Neural cell (in vitro differentiated cells): ENCODE results near the gene PTN. TPM values are rescaled to one million over a fixed set of nuclear protein-coding genes. Genes with fewer than 3 reads are reported as not detected.

Source experiments
- H2AFZ ChIP-seq: fragments of 200-600, 300-800 bp; sonication (generic), shearing (Covaris generic); 2 replicates; pipeline ENCODE4 v1.6.0; 2014; ENCODE audit warnings: low read depth, mild to moderate bottlenecking, antibody characterized with exemption, low read length, moderate library complexity
- H3F3A ChIP-seq: fragments of 200-600 bp; shearing (Covaris generic); 2 replicates; pipeline ENCODE4 v1.6.1; 2016; ENCODE audit warnings: mild to moderate bottlenecking, moderate library complexity, mixed read lengths, antibody characterized with exemption, low read length; ENCODE audit not compliant: insufficient read depth, poor library complexity, severe bottlenecking
- H3K27ac ChIP-seq: fragments of 200-600, 300-800 bp; sonication (generic), shearing (Covaris generic); 2 replicates; pipeline ENCODE4 v1.5.1; 2014; ENCODE audit warnings: mild to moderate bottlenecking, low read length, moderate library complexity
- H3K27me3 ChIP-seq: fragments of 300-800, 200-600 bp; sonication (generic), shearing (Covaris generic); 2 replicates; pipeline ENCODE4 v1.6.0; 2014; ENCODE audit warnings: mild to moderate bottlenecking, low read depth, low read length, moderate library complexity; ENCODE audit not compliant: insufficient read depth
- H3K36me3 ChIP-seq: fragments of 300-800, 200-600 bp; sonication (generic), shearing (Covaris generic); 2 replicates; pipeline ENCODE4 v1.5.1; 2014; ENCODE audit warnings: mild to moderate bottlenecking, antibody characterized with exemption, low read length, moderate library complexity; ENCODE audit not compliant: insufficient read depth
- H3K4me2 ChIP-seq: fragments of 300-800, 200-600 bp; sonication (generic), shearing (Covaris generic); 2 replicates; pipeline ENCODE4 v1.6.0; 2014; ENCODE audit warnings: mild to moderate bottlenecking, low read length
- H3K4me3 ChIP-seq: fragments of 300-800, 200-600 bp; sonication (generic), shearing (Covaris generic); 2 replicates; pipeline ENCODE4 v1.5.1; 2014; ENCODE audit warnings: mild to moderate bottlenecking, low read length, moderate library complexity
- H3K79me2 ChIP-seq: fragments of 200-600 bp; shearing (Covaris generic); replicated peaks from 2 replicates; pipeline ENCODE4 v1.6.0; 2014; ENCODE audit warnings: mild to moderate bottlenecking, low read length, moderate library complexity; ENCODE audit not compliant: insufficient read depth
- H3K9ac ChIP-seq: fragments of 300-800, 200-600 bp; sonication (generic), shearing (Covaris generic); 2 replicates; pipeline ENCODE4 v1.6.1; 2016; ENCODE audit warnings: mild to moderate bottlenecking, low read length, mixed read lengths
- H3K9me2 ChIP-seq: fragments of 200-600 bp; shearing (Covaris generic); 2 replicates; pipeline ENCODE4 v1.6.1; 2016; ENCODE audit warnings: mild to moderate bottlenecking, low read length, mixed read lengths; ENCODE audit not compliant: insufficient read depth
- H3K9me3 ChIP-seq: fragments of 200-600, 300-800 bp; sonication (generic), shearing (Covaris generic); 2 replicates; pipeline ENCODE4 v1.6.1; 2016; ENCODE audit warnings: mild to moderate bottlenecking, mixed run types, low read length, moderate library complexity, mixed read lengths
- H4K20me1 ChIP-seq: fragments of 200-600 bp; shearing (Covaris generic); 2 replicates; pipeline ENCODE4 v1.6.1; 2016; ENCODE audit warnings: mild to moderate bottlenecking, mixed run types; ENCODE audit not compliant: insufficient read depth
- CTCF ChIP-seq: fragments of 450-650 bp; IDR thresholded peaks from 2 replicates; pipeline ENCODE4 v1.5.1; 2014; ENCODE audit warnings: antibody characterized with exemption, mild to moderate bottlenecking, moderate library complexity; ENCODE audit not compliant: poor library complexity, severe bottlenecking
- EP300 ChIP-seq: fragments of 450-650 bp; conservative IDR thresholded peaks from 2 replicates; pipeline ENCODE4 v1.6.1; 2014; ENCODE audit warnings: antibody characterized with exemption, mild to moderate bottlenecking, moderate library complexity; ENCODE audit not compliant: poor library complexity, severe bottlenecking
- EZH2 ChIP-seq: fragments of 200-600, 300-800 bp; shearing (Covaris generic), sonication (generic); IDR thresholded peaks from 2 replicates; pipeline ENCODE4 v1.6.1; 2014; ENCODE audit warnings: antibody characterized with exemption, low read length, borderline replicate concordance, mild to moderate bottlenecking; ENCODE audit not compliant: insufficient read depth, poor library complexity, severe bottlenecking
- MXI1 ChIP-seq: fragments of 450-650 bp; conservative IDR thresholded peaks from 2 replicates; pipeline ENCODE4 v1.6.1; 2014; ENCODE audit warnings: antibody characterized with exemption, mild to moderate bottlenecking; ENCODE audit not compliant: poor library complexity, severe bottlenecking
- POLR2AphosphoS5 ChIP-seq: IDR thresholded peaks from 2 replicates; pipeline ENCODE4 v1.6.1; 2012
- RAD21 ChIP-seq: fragments of 450-650 bp; conservative IDR thresholded peaks from 2 replicates; pipeline ENCODE4 v1.6.1; 2014; ENCODE audit warnings: antibody characterized with exemption, mild to moderate bottlenecking, moderate library complexity
- REST ChIP-seq: IDR thresholded peaks from 2 replicates; pipeline ENCODE4 v1.6.1; 2012; ENCODE audit warnings: borderline replicate concordance
- SMC3 ChIP-seq: fragments of 450-650 bp; conservative IDR thresholded peaks from 2 replicates; pipeline ENCODE4 v1.6.1; 2014; ENCODE audit warnings: antibody characterized with exemption, mild to moderate bottlenecking, moderate library complexity; ENCODE audit not compliant: poor library complexity
- TAF1 ChIP-seq: IDR thresholded peaks from 2 replicates; pipeline ENCODE4 v1.6.1; 2012; ENCODE audit warnings: low read depth
- polyA plus RNA-seq: library from polyadenylated mRNA; depleted of rRNA; stranded (reverse); fragments of >200 nt; gene quantifications from 2 replicates; pipeline ENCODE4 v1.2.3, GENCODE V29; 2014

PTN gene
- polyA plus RNA-seq, 1 donor from 2014 or later, result 14.1 TPM

- no peaks in the 10 kb centered on the region for H3K27me3 ChIP-seq
- no peak overlapping the region for H2AFZ ChIP-seq
- no peaks in the 10 kb centered on the region for H3K9me2 ChIP-seq
- H3K9ac ChIP-seq, result no peak overlapping the region
- no peaks in the 10 kb centered on the region for H3K36me3 ChIP-seq
- no peak overlapping the region for H3K27ac ChIP-seq
- H3K4me3 ChIP-seq, result no peak overlapping the region
- H4K20me1 ChIP-seq, result no peaks in the 10 kb centered on the region
- no peak for TF ChIP-seq MXI1
- no peak for TF ChIP-seq EP300
- TF ChIP-seq TAF1, result no peak
- TF ChIP-seq POLR2AphosphoS5, result no peak
- TF ChIP-seq CTCF, result no peak
- TF ChIP-seq REST, result no peak
- no peak for TF ChIP-seq RAD21
- TF ChIP-seq SMC3, result no peak
- TF ChIP-seq EZH2, result no peak
- H3K9me3 ChIP-seq, result no peaks in the 10 kb centered on the region
- H3K4me2 ChIP-seq, result no peak overlapping the region
- no peaks in the 10 kb centered on the region for H3F3A ChIP-seq
- H3K79me2 ChIP-seq, result no peaks in the 10 kb centered on the region
These were observed 67.3 kb downstream of the PTN start for GRCh38 chr7:137276189-137276588.

- no peaks in the 10 kb centered on the region for H3F3A ChIP-seq
- no peak for TF ChIP-seq RAD21
- TF ChIP-seq SMC3, result no peak
- no peak for TF ChIP-seq MXI1
- TF ChIP-seq TAF1, result no peak
- no peak for TF ChIP-seq EZH2
- TF ChIP-seq EP300, result no peak
- no peak for TF ChIP-seq REST
- TF ChIP-seq CTCF, result no peak
- no peak for TF ChIP-seq POLR2AphosphoS5
- no peak overlapping the region for H2AFZ ChIP-seq
- H3K9ac ChIP-seq, result no peak overlapping the region
- no peaks in the 10 kb centered on the region for H3K9me2 ChIP-seq
- no peak overlapping the region for H3K4me3 ChIP-seq
- no peaks in the 10 kb centered on the region for H4K20me1 ChIP-seq
- H3K27ac ChIP-seq, result no peak overlapping the region
- no peak overlapping the region for H3K4me2 ChIP-seq
- H3K36me3 ChIP-seq, result no peaks in the 10 kb centered on the region
- no peaks in the 10 kb centered on the region for H3K79me2 ChIP-seq
- no peaks in the 10 kb centered on the region for H3K27me3 ChIP-seq
- no peaks in the 10 kb centered on the region for H3K9me3 ChIP-seq
These were observed 71.3 kb downstream of the PTN start for GRCh38 chr7:137272249-137272648.
